ENCODE measurements around the gene PTPN4.
A peak's percentile ranks its signal among the peaks of the same experiment; 100 is the strongest.

PTPN4 gene

GRCh38 chr2:119809339-119810048 lies 49.8 kb downstream of the PTPN4 start:
- DNase-seq (ENCODE audit: low read depth) = peak; percentile 53

GRCh38 chr2:119810049-119810630 lies 50.4 kb downstream of the PTPN4 start:
- no peak for DNase-seq (ENCODE audit: low read depth)

GRCh38 chr2:119814216-119814615 lies 54.5 kb downstream of the PTPN4 start:
- DNase-seq (ENCODE audit: low read depth) = no peak

GRCh38 chr2:119818792-119819191 lies 59.1 kb downstream of the PTPN4 start:
- no peak for DNase-seq (ENCODE audit: low read depth)

- no peak for DNase-seq (ENCODE audit: low read depth)
Observed at GRCh38 chr2:119819846-119820245, 60.1 kb downstream of the PTPN4 start.

- peak; percentile 76 for DNase-seq (ENCODE audit: low read depth)
Observed at GRCh38 chr2:119820275-119820674, 60.6 kb downstream of the PTPN4 start.

GRCh38 chr2:119821266-119821665 lies 61.5 kb downstream of the PTPN4 start:
- DNase-seq (ENCODE audit: low read depth) = no peak

GRCh38 chr2:119823734-119824334 lies 64.1 kb downstream of the PTPN4 start:
- DNase-seq (ENCODE audit: low read depth) = no peak

- DNase-seq (ENCODE audit: low read depth) = no peak
Observed at GRCh38 chr2:119826370-119826961, 66.7 kb downstream of the PTPN4 start.

- DNase-seq (ENCODE audit: low read depth) = no peak
Observed at GRCh38 chr2:119827866-119828507, 68.3 kb downstream of the PTPN4 start.

- DNase-seq (ENCODE audit: low read depth) = no peak
Observed at GRCh38 chr2:119836455-119837142, 76.9 kb downstream of the PTPN4 start.

- DNase-seq (ENCODE audit: low read depth) = no peak
Observed at GRCh38 chr2:119837350-119837749, 77.6 kb downstream of the PTPN4 start.

GRCh38 chr2:119837759-119838158 lies 78.0 kb downstream of the PTPN4 start:
- no peak for DNase-seq (ENCODE audit: low read depth)

- DNase-seq (ENCODE audit: low read depth) = no peak
Observed at GRCh38 chr2:119838179-119838578, 78.5 kb downstream of the PTPN4 start.

GRCh38 chr2:119841550-119841949 lies 81.8 kb downstream of the PTPN4 start:
- no peak for DNase-seq (ENCODE audit: low read depth)

- no peak for DNase-seq (ENCODE audit: low read depth)
Observed at GRCh38 chr2:119846021-119846420, 86.3 kb downstream of the PTPN4 start.

GRCh38 chr2:119849838-119850565 lies 90.3 kb downstream of the PTPN4 start:
- DNase-seq (ENCODE audit: low read depth) = no peak

GRCh38 chr2:119852214-119852613 lies 92.5 kb downstream of the PTPN4 start:
- DNase-seq (ENCODE audit: low read depth) = no peak

- no peak for DNase-seq (ENCODE audit: low read depth)
Observed at GRCh38 chr2:119853777-119854399, 94.2 kb downstream of the PTPN4 start.

- no peak for DNase-seq (ENCODE audit: low read depth)
Observed at GRCh38 chr2:119856469-119856901, 96.8 kb downstream of the PTPN4 start.

- no peak for DNase-seq (ENCODE audit: low read depth)
Observed at GRCh38 chr2:119857742-119858141, 98.0 kb downstream of the PTPN4 start.
